Spleen (tissue), 7 donors: ENCODE measurements around the gene HDAC7.

Source experiments
- CTCF ChIP-seq, 11 experiments: fragments of 200-600 bp in 7 of 11; fragments of 450-650 bp in 4 of 11; sonication (generic) in 4 of 11; IDR thresholded peaks in 8 of 11; conservative IDR thresholded peaks in 3 of 11; 1 replicate in 7 of 11; 2 replicates in 4 of 11; pipeline versions ENCODE4 v1.4.0 to v1.8.0; 2016 to 2021; ENCODE audit warnings: antibody characterized with exemption in 11 of 11, inconsistent platforms in 4 of 11, mild to moderate bottlenecking in 1 of 11
- POLR2A ChIP-seq, 3 donors: fragments of 450-650 bp; IDR thresholded peaks; one replicate each; pipeline ENCODE4 v1.5.1; 2017; ENCODE audit warnings: antibody characterized with exemption in 3 of 3, mild to moderate bottlenecking in 1 of 3
- POLR2AphosphoS5 ChIP-seq, 3 donors: sonication (generic); formaldehyde crosslinking; IDR thresholded peaks; one replicate each; pipeline ENCODE4 v1.5.1; 2017; ENCODE audit warnings: antibody characterized with exemption in 3 of 3
- donor health status: DM: no; HTN: no; CAD: no; lungs with moderate emphysema.
- donor health status: DM: no; HTN: no; CAD: no.
- donor health status: DM: no; HTN: no; CAD: no.

- no peak for TF ChIP-seq CTCF (IDR thresholded peaks at IDR 0.05 in 8 of 11, conservative IDR thresholded peaks at IDR 0.05 in 3 of 11)
- no peak for TF ChIP-seq POLR2A (IDR thresholded peaks at IDR 0.05)
- TF ChIP-seq POLR2AphosphoS5 (IDR thresholded peaks at IDR 0.05), result no peak
Observed at GRCh38 chr12:47854531-47854930, 34.8 kb upstream of the HDAC7 start.
